ENCODE measurements around the gene CLIP3. TPM values are rescaled to one million over a fixed set of nuclear protein-coding genes. Genes with fewer than 3 reads are reported as not detected.
"Not testable (repeated sequence)": the region's sequence is repeated elsewhere in the genome, so short reads cannot be mapped to it uniquely, and the experiment has no call there.

CLIP3 gene
- total RNA-seq, 2 donors from 2014 or later, result 0.66 to 0.96 TPM

DNA sequence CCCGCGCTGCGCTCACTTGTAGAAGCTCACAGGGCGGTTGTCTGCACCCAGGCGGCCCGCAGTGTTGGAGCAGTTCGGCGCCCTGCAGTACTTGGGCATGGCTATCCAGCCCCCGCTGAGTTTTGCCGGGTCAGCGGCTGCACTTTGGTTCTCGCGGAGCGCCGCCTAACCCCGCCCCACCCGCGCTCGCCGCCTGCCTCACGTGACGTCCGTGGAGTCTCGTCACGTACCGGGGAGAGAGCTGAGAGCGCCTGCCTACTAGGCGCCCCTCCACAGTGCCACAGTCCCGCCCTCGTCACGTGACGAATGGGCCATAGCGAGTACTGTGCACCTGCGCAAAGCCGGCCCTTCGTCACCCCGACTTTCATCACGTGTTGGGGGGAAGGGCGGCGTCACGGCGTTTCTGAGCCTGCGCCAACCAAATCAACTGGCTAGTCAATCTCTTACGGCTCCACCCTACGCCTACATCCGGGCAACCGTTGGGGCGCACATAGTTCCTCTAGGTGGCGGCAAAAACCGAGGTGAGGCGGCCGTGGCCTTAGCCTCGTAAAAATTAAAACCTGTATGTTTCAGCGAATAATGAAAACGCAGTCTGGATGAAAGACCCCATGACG is 21.6 kb upstream of the CLIP3 start, which contains the start of gene THAP8:
TSS of gene THAP8 (minus strand) at position 167 of the 614 bp plus-strand sequence. CDS start at position 99, 68 bp downstream.
- ATAC-seq (peak; percentile 89 to 91), DNase-seq (ENCODE audit: low spot score in 2 of 2) (peak; percentile 97 to 100)
- Mint-ChIP-seq H3K9me3 (no peaks in the 10 kb centered on the region), H3K36me3 (peaks cover 0 to 18% of the 10 kb centered on the region in 2 donors), H3K27ac (peak within 1 kb of the TSS; percentile 94)

DNA sequence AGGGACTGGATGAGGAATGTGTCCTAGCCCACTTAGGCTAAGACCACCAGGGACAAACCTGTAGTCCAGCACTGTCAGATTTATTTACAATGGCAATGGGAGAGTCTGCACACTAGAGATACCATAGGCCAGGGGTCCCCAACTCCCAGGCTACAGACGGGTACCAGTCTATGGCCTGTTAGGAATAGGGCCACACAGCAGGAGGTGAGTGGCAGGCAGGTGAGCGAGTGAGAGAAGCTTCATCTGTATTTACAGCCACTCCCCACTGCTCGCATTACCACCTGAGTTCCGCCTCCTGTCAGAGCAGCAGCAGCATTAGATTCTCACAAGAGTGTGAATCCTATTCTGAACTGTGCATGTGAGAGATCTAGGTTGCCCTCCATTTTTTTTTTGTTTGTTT is 19.0 kb upstream of the CLIP3 start:
- no peaks in the 10 kb centered on the region for H3K9me3 Mint-ChIP-seq
- peaks cover 0 to 8% of the 10 kb centered on the region in 2 donors for H3K36me3 Mint-ChIP-seq
- DNase-seq (ENCODE audit: low spot score in 2 of 2) (no peak), ATAC-seq (no peak)
- no peak overlapping the region for H3K27ac Mint-ChIP-seq

DNA sequence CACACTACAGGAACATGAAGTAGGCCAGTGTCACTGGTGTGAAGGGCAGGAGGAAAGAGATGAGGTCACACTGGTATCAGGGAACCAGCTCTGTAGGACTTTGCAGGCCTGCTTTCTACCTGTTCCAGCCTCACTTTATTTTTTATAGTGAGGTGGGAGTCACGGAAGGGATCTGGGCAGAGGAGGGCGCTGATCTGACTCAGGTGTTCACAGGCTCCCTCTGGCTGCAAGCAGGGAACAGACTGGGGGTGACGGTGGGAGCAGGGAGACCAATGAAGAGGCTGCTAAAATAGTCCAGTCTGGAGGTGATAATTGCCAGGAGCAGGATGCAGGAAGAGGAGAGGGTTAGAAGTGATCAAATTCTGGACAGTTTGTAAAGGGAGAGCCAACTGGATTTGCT is 18.6 kb upstream of the CLIP3 start:
- DNase-seq (ENCODE audit: low spot score in 2 of 2) (no peak), ATAC-seq (no peak)
- Mint-ChIP-seq H3K9me3 (no peaks in the 10 kb centered on the region), H3K27ac (peak overlapping the region in 1 of 2 donors; percentile 27), H3K36me3 (peaks cover 0 to 8% of the 10 kb centered on the region in 2 donors)

DNA sequence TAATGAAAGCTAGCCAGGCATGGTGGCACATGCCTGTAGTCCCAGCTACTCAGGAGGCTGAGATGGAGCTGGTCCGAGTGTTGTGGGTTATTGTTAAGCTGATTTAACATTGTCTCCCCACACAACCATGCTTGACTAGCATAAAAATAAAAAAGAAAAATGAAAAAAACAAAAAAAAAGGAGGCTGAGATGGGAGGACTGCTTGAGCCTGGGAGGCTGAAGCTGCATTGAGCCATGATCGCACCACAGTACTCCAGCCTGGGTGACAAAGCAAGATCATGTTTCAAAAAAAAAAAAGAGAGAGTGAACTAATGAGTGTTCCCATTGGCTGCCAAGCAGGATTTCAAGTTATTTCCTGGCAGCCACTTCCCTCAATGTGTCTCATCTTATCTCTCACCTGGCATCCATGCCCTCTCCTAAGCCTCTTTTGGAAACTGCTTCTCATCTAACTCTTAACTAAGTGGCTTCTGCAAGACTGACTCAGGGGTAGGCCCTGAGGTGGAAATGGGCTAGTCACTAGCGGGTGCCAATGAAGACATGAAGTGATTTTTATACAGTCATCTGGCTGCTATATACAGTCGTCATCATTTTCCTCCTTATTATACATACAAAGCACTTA is 16.5 kb upstream of the CLIP3 start:
- no peaks in the 10 kb centered on the region for H3K36me3 Mint-ChIP-seq
- no peak for ATAC-seq
- DNase-seq (ENCODE audit: low spot score in 2 of 2), result no peak
- no peak overlapping the region for H3K27ac Mint-ChIP-seq
- no peaks in the 10 kb centered on the region for H3K9me3 Mint-ChIP-seq

DNA sequence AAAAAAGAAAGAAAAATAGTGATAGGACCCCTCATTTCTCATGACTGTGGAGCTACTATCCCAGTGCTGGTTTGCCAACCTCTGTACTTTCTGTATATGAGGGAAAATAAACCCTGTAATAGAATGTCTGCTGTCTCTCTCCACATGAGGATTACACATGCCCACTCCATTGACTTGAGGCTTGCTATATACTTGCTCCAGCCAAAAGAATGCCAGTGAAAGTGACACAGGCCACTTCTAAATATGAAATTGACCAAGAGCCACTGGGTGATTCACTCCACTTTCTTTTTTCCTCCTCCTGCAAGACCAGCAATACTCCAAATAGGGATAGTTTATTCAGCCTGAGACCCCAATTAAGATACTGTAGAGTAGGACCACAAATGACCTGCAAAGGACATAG is 15.2 kb upstream of the CLIP3 start:
- Mint-ChIP-seq H3K27ac (no peak overlapping the region), H3K36me3 (no peaks in the 10 kb centered on the region), H3K9me3 (no peaks in the 10 kb centered on the region)
- DNase-seq (ENCODE audit: low spot score in 2 of 2) (no peak), ATAC-seq (no peak)

DNA sequence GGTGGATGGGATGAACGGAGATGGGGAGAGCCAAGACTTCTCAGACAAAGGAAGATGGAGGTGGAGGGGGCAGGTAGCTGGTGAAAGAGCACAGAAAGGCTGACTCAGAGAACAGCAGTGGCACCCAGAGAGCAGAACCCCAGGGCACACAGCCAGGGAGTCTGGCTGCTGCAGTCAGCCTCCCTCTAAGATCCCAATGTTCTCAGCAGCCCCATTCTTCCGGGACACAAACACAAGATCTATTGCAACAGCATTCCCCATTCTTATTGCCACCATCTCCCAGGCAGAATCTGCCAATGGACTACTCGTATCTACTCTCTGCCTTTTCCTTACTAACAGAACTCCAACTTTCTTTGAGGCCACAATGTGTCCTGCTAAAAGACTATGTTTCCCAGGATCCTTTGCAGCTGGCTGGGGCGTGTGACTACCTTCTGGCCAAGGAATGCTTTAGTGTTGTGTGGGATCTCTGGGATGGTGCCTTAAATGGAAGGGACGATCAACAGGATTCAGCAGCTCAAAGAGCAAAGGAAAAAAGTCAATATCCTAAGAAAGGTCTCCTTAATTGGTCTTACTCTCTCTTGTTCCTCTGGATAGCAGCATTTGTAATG is 13.9 kb upstream of the CLIP3 start:
- ATAC-seq, result no peak

DNA sequence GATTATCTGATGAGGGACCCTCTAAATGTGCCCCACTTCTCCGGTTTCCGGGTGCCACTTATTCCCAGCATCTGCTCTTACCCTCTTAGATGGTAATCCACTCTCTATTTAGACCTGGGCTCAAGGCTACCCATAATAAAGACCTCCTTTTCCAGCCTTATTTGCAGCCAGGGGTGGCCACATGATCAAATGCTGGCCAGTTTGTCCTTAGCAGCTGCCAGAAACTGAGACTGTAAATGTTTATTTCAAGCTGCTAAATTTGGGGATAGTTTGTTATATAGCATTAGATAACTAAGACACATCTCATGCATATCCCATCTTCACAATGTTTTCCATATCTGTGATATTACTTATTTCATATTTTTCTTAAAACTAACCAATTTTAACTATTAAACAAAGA is 11.3 kb upstream of the CLIP3 start:
- ATAC-seq, result no peak
- Mint-ChIP-seq H3K27ac (no peak overlapping the region), H3K36me3 (no peaks in the 10 kb centered on the region), H3K9me3 (no peaks in the 10 kb centered on the region)
- no peak for DNase-seq (ENCODE audit: low spot score in 2 of 2)

More for the DNA sequence above, 13.9 kb upstream of the CLIP3 start:
- DNase-seq (ENCODE audit: low spot score in 2 of 2), result no peak
- Mint-ChIP-seq H3K9me3 (no peaks in the 10 kb centered on the region), H3K27ac (no peak overlapping the region), H3K36me3 (no peaks in the 10 kb centered on the region)

DNA sequence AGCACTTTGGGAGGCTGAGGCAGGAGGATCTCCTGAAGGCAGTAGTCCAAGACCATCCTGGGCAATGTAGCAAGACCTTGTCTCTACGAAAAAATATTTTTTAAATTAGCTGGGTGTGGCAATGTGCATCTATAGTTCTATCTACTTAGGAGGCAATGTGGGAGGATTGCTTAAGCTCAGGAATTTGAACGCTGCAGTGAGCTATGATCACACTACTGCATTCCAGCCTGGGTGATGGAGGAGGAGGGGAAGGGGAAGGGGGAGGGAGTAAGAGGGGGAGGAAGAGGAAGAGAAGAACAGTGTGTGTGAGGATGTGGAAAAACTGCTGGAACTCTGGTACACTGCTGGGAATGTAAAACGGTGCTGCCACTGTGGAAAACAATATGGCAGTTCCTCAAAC is 9.2 kb upstream of the CLIP3 start:
- Mint-ChIP-seq H3K9me3 (no peaks in the 10 kb centered on the region), H3K36me3 (no peaks in the 10 kb centered on the region), H3K27ac (no peak overlapping the region)
- DNase-seq (ENCODE audit: low spot score in 2 of 2) (no peak), ATAC-seq (no peak)

DNA sequence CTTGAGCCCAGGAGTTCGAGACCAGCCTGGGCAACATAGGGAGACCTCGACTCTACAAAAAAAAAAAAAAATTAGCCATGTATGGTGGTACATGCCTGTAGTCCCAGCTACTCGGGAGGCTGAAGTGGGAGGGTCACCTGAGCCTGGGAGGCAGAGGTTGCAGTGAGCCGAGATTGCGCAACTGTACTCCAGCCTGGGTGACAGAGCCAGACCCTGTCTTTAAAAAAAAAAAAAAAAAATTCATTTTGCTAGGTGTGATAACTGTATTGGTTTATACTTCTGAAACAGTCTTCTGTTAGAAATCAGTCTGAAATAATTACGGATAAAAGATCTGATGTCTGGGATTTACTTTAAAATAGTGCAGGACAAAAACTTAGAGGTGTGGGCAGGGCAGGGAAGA is 8.4 kb upstream of the CLIP3 start:
- not testable (repeated sequence) for H3K9me3 Mint-ChIP-seq, ATAC-seq, H3K27ac Mint-ChIP-seq

DNA sequence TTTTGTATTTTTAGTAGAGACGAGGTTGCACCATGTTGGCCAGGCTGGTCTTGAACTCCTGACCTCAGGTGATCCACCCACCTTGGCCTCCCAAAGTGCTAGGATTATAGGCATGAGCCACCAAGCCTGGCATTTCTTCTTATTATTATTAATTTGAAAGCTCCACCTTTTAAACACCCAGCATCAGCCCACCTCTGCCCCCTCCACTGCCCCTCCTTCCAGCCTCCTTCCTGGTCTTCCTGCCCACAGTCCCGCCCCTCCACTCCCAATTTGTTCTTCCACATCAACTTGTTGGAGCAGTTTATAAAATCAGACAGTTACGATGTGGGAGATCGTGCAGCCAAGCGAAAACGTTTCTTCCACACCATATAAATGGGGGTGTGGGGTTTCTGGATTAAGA is 7.8 kb upstream of the CLIP3 start:
- Mint-ChIP-seq H3K9me3 (no peaks in the 10 kb centered on the region), H3K27ac (no peak overlapping the region), H3K36me3 (no peaks in the 10 kb centered on the region)
- DNase-seq (ENCODE audit: low spot score in 2 of 2) (no peak), ATAC-seq (no peak)

More for the DNA sequence above, 8.4 kb upstream of the CLIP3 start:
- not testable (repeated sequence) for DNase-seq (ENCODE audit: low spot score in 2 of 2); H3K36me3 Mint-ChIP-seq

DNA sequence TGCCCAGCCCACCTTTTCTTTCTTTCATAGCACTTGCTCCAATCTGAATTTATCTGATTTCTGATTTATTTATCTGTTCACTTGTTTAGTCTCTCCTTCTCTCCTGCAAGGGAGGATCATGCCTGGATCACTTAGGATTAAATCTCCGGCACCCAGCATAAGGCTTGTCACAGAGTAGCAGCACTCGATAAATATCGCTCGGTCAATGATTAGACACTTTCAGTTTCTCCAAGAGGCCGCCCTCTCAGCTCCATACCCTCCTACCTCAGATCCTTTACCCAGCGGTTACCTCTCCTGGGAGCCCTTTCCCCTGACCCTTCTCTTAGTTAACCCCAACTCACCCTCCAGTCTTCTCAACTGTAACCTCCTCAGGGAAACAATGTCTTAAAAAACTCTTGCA is 1.4 kb downstream of the CLIP3 start:
- ATAC-seq (no peak), DNase-seq (ENCODE audit: low spot score in 2 of 2) (no peak)
- no peaks in the 10 kb centered on the region for H3K9me3 Mint-ChIP-seq
- H3K27ac Mint-ChIP-seq, result no peak overlapping the region
- H3K36me3 Mint-ChIP-seq, result peaks cover 11 to 14% of the 10 kb centered on the region in 2 donors

DNA sequence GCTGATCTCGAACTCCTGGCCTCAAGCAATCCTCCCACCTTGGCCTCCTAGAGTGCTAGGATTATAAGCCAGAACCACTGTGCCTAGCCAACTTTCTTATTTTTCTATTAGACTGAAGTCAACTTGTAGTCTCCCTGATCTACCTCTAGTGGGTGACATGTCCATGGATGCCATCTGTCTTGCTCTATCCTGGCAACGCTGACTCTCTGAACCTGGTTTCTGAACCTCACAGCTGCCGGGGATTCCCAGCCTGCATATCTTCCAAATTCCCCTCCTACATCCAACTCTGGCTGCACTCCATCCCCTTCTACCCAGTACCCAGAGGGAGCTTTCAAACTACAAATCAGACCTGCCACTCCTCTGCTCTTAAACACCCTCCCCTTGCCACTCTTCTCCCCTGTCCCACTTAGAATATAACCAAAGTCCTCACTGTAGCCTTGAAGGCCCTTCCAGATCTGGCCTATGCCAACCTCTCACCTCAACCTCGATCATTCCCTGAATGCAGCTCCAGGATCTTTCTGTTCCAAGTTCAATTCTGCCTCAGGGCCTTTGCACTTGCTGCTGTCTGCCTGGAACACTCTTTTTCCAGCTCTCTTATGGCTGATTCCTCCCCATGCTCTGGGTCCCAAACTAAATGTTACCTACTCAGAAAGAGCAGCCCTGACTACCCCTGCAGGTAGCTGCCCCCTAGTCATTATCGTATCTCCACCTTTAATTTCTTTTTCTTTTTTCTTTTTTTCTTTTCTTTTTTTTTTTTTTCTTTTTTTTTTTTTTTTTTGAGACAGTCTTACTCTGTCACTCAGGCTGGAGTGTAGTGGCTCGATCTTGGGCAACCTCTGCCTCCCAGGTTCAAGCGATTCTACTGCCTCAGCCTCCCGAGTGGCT is 2.2 kb downstream of the CLIP3 start:
- Mint-ChIP-seq H3K36me3 (peaks cover 11 to 14% of the 10 kb centered on the region in 2 donors), H3K9me3 (no peaks in the 10 kb centered on the region), H3K27ac (peak overlapping the region in 1 of 2 donors; percentile 35)
- DNase-seq (ENCODE audit: low spot score in 2 of 2) (no peak), ATAC-seq (no peak)

DNA sequence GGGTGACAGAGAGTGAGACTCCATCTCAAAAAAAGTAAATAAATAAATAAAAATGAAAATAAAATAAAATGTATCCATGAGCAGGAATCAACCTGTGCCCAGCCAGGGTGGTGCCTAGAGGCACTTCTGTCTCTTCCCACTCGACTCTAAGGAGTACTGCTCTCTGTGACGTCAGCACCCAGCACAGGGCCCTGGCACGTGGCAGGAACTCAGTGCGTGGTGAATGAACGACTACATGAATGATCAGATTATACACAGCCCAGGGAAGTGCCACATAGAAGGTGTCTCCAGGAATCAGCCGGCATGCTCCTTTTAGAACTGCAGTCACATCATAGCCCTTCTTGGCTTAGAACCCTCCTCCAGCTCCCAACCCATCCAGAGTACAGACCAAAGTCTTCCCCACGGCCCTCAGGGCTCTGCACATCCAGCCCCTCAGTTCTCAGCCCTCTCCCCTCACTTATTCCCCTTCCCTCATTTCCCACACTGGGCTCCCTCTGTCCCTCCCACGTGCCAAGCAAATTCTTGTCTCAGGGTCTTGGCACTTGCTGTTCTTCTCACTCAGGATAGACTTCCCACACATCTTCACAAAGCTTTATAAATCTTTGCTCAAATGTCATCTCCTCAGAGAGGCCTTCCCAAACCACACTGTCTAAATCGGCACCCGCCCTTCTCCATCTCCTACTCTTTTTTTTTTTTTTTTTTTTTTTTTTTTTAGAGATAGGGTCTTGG is 4.2 kb downstream of the CLIP3 start:
- no peak for ATAC-seq
- peaks cover under 1 to 11% of the 10 kb centered on the region in 2 donors for H3K36me3 Mint-ChIP-seq
- H3K9me3 Mint-ChIP-seq, result no peaks in the 10 kb centered on the region
- peak overlapping the region in 1 of 2 donors; percentile 2 for H3K27ac Mint-ChIP-seq
- DNase-seq (ENCODE audit: low spot score in 2 of 2), result no peak

DNA sequence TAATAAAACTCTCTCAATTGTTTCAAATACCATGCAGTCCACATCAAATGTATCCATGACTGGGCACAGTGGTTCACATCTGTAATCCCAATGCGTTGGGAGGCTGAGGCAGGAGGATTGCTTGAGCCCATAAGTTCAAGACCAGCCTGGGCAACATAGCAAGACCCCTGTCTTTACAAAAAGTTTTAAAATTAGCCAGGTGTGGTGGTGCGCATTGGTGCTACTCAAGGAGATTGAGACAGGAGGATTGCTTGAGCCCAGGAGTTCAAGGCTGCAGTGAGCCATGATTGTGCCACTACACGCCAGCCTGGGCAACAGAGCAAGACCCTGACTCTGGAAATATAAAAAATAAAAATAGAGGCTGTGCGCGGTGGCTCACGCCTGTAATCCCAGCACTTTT is 5.0 kb downstream of the CLIP3 start:
- peaks cover 0 to 11% of the 10 kb centered on the region in 2 donors for H3K36me3 Mint-ChIP-seq
- H3K9me3 Mint-ChIP-seq, result no peaks in the 10 kb centered on the region
- H3K27ac Mint-ChIP-seq, result no peak overlapping the region
- DNase-seq (ENCODE audit: low spot score in 2 of 2) (no peak), ATAC-seq (no peak)

DNA sequence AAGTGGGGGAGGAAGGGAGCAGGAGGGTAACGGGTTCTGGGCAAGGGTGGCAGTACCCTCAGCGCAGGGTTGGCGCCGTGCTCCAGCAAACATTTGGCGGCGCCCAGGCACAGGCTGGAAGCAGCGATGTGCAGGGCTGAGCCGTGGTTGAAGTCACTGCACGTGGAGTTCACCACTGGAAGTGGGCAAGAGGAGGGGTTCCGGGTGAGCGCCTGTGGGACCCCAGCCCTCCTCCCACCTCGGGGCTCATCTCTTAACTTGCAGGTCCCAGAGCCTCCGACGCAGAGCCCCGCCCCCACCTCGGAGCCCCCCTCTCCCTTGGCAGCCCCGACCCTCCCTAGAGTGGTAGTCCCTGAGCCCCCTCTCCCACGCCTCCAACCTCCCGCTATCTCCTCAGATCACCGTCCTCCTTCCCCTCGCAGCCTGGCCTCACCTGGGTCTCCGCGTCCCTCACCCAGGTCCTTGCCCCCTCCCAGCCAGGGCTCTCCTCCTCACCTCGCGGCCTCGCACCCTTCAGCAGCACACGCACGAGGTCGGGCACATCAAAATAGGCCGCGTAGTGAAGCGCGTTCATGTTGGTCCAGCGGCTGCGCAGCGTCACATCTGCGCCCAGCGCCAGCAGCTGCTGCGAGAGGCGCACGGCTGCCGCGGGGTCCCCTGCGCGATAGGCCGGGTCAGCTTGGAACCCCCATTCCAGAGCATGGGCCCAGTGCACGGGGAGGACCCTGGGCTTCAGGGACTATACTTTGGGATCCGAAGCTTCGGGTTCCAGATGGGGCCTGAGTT is 6.4 kb downstream of the CLIP3 start:
- H3K27ac Mint-ChIP-seq, result no peak overlapping the region
- DNase-seq (ENCODE audit: low spot score in 2 of 2), result no peak

DNA sequence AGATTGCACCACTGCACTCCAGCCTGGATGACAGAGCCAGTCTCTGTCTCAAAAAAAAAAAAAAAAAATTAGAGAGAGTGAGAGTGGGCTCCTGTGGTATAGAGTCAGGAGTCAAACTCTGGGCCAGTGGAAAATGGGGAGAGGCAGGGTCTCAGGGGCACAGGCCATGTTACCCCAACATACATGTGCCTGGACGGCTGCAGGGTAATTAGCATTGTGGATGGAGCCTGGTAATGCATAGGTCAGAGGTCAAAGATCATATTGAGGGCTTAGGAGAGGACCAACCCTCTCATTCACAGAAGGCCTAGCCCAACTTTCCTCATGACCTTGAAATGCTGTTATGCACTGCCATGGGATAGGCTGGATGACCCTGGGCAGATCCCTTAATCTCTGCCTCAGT is 7.1 kb downstream of the CLIP3 start:
- Mint-ChIP-seq H3K9me3 (no peaks in the 10 kb centered on the region), H3K36me3 (peaks cover 7 to 10% of the 10 kb centered on the region in 2 donors), H3K27ac (no peak overlapping the region)
- ATAC-seq (no peak), DNase-seq (ENCODE audit: low spot score in 2 of 2) (no peak)

More for the DNA sequence above, 6.4 kb downstream of the CLIP3 start:
- Mint-ChIP-seq H3K9me3 (no peaks in the 10 kb centered on the region), H3K36me3 (peaks cover 0 to 11% of the 10 kb centered on the region in 2 donors)
- no peak for ATAC-seq
